HG03097 (cell line): ENCODE measurements around the gene NWD2.

Experiments
- ATAC-seq: cut with Tn5 transposase; IDR thresholded peaks from one replicate; pipeline ENCODE4 v1.9.1; 2021; ENCODE audit not compliant: unreplicated experiment, low FRiP score

The NWD2 gene

DNA sequence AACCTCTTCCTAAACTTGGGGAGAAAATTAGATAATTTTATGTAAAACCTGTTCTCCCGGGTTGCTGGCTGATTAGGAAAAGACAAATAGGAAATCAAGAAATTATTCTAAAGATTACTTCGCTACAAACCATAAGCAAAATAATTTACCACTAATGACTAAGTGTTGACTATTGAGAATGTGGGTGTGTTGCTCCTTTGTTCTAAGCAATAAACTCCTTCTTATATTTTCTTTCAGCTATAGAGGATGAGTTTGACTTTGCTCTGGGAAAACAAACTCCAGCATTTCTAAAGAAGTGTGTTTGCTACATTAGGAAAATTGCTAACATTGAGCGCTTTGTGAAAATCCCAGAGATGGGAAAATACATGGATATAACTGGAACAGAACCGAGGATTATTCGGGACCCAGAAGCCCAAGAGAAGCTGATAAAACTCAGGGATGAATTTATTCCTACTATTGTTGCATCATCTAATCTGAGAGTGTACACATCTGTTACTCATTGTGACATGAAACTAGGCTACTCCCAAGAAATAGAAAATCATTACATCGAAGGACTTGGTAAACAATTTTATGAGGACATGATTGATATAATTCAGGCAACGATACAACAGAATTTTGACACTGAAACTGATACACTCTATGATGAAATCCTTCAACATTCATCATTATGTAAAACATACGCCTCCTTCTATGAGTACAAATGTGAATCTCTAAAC, 194.2 kb downstream of the NWD2 start:
- no peak for ATAC-seq

DNA sequence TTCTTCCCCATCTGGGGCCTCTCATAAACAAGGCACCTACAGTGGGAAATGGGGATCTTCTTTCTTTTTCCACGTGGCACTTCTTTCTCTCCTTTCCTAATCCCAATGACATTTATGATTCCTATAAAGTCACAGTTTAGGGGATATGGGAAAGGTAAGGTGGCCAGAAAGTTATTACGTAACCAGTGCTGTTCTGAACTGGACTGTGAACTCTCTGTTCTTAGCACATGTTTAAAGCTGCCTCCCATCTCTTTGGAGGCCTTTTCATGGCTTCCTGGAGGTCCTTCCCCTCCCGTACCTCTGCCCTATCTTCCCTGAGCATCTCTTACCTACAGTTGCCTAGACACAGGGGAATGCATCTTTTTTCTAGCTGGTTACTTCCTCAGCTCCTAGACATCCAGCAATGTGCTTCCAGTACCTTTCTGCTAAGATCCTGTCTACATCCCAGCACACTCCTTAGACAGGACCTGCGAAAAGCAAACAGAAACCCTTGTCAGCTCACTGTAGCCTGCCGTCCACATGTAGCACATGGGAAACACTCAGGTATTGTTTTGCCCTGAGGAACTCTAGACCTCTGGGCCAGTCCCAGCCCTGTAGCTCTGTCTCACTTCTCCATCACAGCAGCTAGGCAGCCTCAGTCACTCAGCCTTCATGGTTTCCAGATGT, 195.4 kb downstream of the NWD2 start:
- ATAC-seq: no peak

DNA sequence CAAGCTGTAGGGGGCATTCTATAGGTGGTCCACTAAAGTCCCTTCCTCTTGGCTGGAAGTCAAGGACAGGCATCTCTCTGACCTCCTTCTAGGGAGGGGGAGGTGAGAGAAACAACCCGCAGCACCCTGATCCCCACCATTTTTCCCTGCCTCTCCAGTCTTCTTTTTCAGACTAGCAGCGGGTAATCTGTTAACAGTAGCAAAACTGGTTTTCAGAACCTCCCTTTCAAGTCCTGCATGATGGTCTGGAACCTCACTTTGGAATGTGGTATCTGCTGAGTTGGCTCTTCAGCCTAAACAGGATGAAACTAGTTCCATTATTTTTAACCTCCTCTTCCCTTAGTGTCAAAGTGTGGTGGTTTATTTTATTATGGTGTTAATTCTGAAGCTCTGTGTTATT, 196.0 kb downstream of the NWD2 start:
- ATAC-seq: no peak

GRCh38 chr4:37441231-37442061, 196.9 kb downstream of the NWD2 start:
- no peak for ATAC-seq

DNA sequence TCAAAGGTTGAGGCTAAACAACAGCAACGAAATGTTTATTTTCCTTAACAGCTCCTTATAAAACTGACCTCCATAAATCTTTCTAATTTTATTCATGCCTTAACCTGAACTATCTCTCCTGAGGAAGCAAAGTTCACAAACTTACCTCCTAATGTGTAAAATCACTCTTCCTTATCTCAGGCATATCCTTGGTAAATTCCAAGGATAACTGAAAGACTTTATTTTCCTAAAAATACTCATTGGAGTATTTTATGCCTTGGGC, 197.4 kb downstream of the NWD2 start:
- no peak for ATAC-seq

GRCh38 chr4:37443137-37443536, 198.6 kb downstream of the NWD2 start:
- no peak for ATAC-seq

DNA sequence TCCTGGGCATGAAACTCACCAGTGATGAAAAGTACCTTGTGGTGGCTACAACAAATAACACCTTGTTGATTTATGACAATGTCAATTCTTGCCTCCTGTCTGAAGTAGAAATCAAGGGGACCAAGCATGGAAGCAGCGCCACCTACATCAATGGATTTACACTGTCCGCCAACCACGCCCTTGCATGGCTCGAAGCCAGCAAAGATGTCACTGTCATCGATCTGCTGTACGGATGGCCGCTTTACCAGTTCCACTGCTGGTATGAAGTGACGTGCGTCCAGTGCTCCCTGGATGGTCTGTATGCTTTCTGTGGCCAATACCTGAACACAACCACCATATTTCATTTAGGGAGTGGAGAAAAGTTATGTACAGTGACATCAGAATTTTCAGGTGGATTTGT, 200.5 kb downstream of the NWD2 start:
- no peak for ATAC-seq

GRCh38 chr4:37446016-37446415, 201.5 kb downstream of the NWD2 start:
- no peak for ATAC-seq

- ATAC-seq: no peak
Observed at GRCh38 chr4:37447886-37448285, 203.3 kb downstream of the NWD2 start.

GRCh38 chr4:37450309-37450708, 205.8 kb downstream of the NWD2 start:
- no peak for ATAC-seq

DNA sequence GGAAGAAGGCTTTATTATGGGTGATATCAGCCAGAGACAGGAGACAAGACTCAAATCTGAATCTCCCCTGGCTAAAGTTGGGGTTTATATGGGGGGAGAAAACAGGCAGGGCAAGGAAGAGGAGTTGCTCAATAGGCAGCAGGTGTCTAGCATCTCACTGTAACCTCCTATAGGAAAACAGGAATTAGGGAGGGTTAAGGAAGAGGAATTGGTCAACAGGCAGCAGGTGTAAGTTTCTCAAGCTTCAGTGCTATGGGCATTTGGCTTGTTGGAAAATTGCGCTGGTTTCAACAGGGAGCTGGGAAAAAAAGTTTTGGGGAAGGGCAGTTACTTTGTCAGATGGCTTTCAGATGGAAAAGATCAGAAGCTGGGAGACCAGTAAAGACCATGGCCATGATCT, 206.4 kb downstream of the NWD2 start:
- no peak for ATAC-seq

DNA sequence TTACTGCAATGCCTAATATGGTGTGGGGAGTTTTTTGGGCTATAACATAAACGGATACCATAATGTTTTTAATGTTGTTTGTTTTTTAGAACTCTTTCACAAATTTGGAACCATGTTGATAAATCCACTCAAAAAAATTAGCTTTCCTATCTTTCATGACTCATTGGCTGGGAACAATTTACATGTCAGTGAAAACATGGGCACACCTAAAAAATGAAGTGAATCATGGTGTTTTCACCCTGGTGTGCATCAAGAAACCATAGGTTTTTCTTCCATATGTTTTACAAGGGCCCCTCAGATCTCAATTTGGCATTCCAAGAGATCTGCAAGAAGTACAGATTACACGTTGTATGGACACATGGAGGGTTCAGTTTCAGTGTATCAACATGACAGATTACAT, 207.1 kb downstream of the NWD2 start:
- no peak for ATAC-seq

DNA sequence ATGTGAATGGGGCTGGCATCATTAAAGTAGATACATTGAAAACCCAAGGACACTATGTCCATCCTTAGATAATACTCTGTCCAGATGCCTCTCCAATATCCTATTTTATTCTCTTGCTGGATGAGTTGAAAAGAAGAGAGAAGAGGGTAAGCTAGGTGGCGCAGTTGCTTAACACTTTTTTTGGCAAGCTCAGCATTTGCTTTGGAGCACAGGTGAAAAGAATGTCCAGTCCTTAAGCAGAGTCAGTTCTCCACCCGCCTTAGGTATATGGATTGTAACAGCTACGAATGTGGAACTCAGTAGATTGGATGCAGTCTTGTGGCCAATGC, 208.4 kb downstream of the NWD2 start:
- no peak for ATAC-seq

GRCh38 chr4:37453281-37453998, 208.9 kb downstream of the NWD2 start:
- no peak for ATAC-seq

DNA sequence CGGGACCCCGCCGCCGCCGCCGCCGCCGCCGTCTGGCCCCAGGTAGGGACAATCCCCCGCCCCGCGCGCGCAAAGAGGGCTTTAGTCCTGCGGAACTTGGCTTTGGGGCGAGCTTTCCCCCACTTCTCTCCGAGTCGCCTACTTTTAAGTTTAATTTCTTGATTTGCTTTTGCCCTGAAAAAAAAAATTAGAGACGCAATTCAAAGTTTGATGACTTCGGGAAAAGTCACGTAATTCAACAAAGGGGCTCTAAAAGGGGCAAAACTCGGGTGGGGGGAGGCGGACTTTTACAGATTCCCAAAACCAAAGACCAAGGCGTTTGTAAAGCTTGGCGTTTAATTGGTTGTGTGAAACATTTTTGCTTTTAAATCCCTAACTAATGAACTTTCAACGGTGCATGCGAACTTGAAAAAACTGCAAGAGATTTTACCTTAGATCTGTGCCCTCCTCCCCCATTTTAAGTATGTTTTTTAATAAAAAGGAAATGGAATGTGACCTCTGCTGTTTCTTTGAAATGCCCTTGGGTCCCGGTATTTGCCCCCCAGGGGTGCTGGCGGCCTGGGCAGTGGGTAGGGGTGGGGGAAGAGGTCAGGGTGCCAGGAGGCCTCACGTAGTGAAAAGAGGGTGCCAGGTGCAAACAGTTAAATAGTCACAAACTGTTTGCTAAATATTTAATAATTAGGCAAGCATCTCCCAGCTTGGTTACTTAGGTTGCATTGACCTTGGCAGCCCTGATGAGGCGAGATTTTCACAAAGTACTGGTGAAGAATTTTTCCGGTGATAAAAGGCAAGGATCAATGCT, 209.7 kb downstream of the NWD2 start:
- no peak for ATAC-seq

DNA sequence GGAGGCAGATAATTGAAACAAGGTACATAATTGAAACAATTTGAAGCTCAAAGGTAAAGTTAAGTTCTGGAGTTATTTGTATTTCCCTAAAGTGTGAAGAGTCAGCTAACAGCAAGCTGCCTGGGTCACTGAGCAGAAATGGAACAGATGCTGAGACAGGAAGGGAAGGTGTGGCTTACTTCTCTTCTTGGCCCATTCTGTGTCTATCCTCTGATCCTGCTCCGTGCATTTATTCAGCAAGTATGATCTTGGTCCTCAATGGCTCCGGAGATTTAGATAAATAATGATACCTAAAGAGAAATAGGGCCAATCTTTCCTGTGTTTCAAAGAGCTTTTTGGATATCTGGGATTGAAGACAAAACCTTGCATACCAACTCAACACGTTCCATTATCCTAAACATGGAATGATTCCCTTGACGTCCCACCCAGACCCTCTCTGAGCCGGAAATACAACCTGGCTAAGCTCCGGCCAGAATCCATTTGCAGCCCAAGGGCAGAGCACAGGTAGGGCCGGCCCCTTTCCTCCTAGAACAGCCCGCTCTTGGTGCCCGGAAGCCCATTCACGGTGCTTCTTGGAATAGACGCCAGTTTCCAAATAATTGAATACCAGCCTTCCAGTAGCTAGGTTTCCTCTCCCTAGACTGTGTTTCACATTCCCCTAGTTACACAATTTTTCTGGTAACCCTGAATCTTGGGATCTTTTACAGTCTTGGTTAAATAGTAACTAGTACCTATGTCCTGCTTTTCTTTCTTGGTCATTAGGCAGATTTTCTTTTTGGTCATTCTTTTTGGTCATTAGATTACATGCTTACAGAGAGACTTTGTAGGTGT, 211.0 kb downstream of the NWD2 start:
- ATAC-seq: no peak

- ATAC-seq: no peak
Observed at GRCh38 chr4:37461801-37462200, 217.3 kb downstream of the NWD2 start.

- ATAC-seq: no peak
Observed at GRCh38 chr4:37463033-37463856, 218.7 kb downstream of the NWD2 start.
